HG02642 (cell line): ENCODE measurements around the gene PHF21A.
A peak's percentile ranks its signal among the peaks of the same experiment; 100 is the strongest.
"Not testable (repeated sequence)": the region's sequence is repeated elsewhere in the genome, so short reads cannot be mapped to it uniquely, and the experiment has no call there.

Experiments used
- ATAC-seq: cut with Tn5 transposase; IDR thresholded peaks from one replicate; pipeline ENCODE4 v1.9.1; 2021; ENCODE audit warnings: mild to moderate bottlenecking; ENCODE audit not compliant: unreplicated experiment, poor library complexity

The PHF21A gene

GRCh38 chr11:46121724-46122477, 647 bp upstream of the PHF21A start:
- peak; percentile 57 for ATAC-seq

GRCh38 chr11:46120346-46121300, 631 bp downstream of the PHF21A start:
- peak; percentile 1 for ATAC-seq

- peak; percentile 20 for ATAC-seq
Observed at GRCh38 chr11:46119352-46120216, 1.7 kb downstream of the PHF21A start.

DNA sequence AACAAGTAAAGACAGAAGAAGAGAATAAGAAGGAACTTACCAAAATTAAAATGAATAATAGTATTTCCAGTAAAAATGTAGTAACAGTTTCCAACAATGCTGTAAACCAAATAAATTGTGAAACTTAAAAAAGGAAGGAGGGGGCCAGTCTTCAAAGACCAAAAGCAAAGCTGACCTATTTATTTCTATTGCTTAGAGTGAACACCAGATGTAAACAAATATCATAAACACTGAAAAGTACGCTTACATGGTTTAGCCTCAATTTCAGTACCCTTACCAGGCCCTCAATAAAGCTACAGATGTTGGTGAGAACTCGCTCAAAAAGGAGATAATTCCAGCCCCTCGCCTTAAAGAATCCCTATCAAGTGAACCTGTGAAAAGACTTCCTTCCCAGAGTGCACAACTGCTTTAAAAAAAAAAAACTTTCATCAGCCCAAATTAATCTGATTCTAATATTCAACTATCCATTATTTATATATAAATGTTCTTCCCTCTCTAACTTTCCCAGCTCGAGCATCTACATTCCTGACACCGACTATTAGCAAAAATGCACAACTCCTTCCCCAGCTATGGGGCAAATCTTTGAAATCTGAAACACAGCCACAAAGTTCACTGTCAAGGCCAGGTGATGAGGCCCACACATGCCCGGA, 2.4 kb downstream of the PHF21A start:
- ATAC-seq: no peak

- no peak for ATAC-seq
Observed at GRCh38 chr11:46117842-46118241, 3.4 kb downstream of the PHF21A start.

- not testable (repeated sequence) for ATAC-seq
Observed at GRCh38 chr11:46116712-46117037, 4.6 kb downstream of the PHF21A start.

DNA sequence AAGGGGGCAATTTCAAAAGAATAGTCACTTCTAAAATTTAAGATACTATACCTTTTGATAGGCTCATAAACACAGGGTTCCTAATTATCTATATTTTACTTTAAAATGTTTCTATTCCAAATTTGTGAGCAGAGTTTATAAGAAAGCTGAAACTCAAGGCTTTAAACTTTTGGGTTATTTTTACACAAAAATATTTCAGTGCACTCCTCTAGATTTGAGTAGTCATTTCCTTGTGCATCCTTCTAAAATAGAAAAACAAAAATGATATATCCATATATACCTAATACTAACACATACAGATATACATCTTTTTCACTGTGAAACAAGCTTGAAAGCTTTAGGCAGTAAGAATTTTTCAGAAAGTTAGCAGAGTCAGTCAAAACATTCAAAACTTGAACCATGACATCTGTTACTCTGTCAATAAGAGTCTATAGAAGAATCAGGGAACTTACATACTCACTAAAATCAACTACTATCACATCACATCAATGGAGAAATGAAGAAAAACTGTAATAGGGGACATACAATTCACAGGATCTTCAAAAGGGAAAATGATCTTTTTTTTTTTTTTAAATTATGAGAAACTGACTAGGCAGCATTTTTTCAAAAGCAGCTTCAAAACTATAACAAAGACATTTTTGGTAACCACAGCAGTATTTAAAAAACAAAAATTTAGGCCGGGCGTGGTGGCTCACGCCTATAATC, 5.1 kb downstream of the PHF21A start:
- no peak for ATAC-seq

- ATAC-seq: no peak
Observed at GRCh38 chr11:46114961-46115360, 6.3 kb downstream of the PHF21A start.

- no peak for ATAC-seq
Observed at GRCh38 chr11:46114378-46114777, 6.9 kb downstream of the PHF21A start.

DNA sequence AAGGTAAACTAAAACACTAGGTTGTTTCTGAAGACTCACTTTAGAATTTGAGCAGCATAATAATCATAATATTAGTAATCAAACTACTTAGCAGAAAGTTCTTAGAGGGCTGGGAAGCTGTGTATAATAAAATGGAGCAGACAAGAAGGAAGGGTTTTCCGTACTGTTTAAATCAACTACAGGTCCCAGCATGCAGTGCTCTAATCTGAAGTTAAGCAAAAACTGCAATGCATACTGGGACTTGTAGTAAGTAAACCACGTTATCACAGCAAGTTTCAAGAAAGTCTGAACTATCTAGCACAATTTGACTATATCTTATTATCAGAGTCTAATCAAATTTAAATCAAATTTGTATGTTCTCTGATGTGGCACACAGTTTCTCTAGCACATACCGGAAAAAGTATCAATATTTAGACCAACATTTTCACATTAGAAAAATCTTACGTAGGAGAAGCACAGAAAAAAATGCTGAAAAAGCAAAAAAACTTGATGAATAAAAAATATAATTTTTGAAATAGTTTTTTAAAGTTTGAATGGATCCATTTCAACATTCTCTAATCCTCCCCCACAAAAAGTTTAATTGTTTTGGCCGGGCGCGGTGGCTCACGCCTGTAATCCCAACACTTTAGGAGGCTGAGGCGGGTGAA, 8.2 kb downstream of the PHF21A start:
- peak; percentile 68 for ATAC-seq

- ATAC-seq: no peak
Observed at GRCh38 chr11:46108751-46109150, 12.5 kb downstream of the PHF21A start.

DNA sequence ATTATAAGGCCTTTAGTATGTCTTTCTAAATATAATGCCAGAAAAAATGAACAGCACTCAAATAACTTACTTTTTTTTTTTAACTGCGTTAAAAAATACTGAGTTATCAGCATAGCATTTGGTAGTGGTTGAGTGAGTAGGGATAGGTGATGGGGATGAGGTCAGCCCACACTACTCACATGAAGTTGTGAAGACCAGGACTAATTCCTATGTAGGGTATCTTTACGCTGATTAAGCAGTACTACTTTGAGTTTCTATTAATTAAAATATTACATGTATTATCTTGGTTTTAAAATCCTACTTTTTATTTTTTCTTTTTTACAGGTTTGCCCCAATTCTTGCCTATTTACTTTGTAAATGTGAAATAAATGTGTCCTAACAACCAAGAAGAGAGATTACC, 13.5 kb downstream of the PHF21A start:
- no peak for ATAC-seq

DNA sequence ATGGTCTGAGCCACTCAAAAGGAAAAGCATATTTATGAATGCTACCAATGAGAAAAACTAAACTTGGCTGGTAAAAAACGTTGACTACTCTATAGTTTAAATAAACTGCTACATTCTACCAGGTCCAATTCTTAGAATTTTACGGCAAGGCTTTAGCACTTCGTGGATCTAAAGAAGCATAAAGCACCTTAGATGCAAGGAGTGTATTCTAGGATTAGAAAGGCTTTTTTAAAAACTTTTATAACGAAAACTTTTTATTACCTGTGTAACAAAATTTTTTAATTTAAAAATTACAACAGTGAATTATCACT, 13.9 kb downstream of the PHF21A start:
- no peak for ATAC-seq

- ATAC-seq: no peak
Observed at GRCh38 chr11:46106530-46107407, 14.5 kb downstream of the PHF21A start.

DNA sequence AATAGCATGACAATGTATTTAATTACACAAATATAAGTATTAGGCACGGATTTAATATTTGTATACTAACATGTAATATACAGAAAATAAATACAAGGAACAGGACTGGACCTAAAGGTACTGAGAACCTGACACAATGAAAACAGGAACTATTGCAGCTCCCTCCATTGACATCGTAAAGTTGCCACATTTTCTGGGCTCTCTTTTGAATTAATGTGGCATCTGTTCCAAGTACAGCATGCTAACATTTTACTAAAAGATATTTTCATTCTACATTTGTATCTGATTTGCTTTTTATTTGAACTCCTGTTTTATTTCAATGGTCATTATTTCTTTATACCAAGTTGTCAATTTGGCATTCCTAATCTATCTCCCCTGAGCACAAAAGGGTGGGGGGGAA, 15.3 kb downstream of the PHF21A start:
- ATAC-seq: no peak

GRCh38 chr11:46105134-46105628, 16.1 kb downstream of the PHF21A start:
- ATAC-seq: no peak

- ATAC-seq: no peak
Observed at GRCh38 chr11:46102843-46103242, 18.4 kb downstream of the PHF21A start.

- peak; percentile 70 for ATAC-seq
Observed at GRCh38 chr11:46100670-46101069, 20.6 kb downstream of the PHF21A start.
